Activated CD4-positive, alpha-beta memory T cell treated with anti-CD3 and anti-CD28 coated beads for 36 hours (primary cell): ENCODE data around the gene ZMAT2. TPM values are rescaled to one million over a fixed set of nuclear protein-coding genes. Genes with fewer than 3 reads are reported as not detected.
"Not testable (repeated sequence)": the region's sequence is repeated elsewhere in the genome, so short reads cannot be mapped to it uniquely, and the experiment has no call there.

Experiments used
- CTCF ChIA-PET: fragments of 350-600 bp; sonication (Branson Sonifier 250); formaldehyde crosslinking; loops from one replicate; lab custom pipeline; 2021; ENCODE audit warnings: antibody characterized with exemption, inconsistent platforms; lab: Charles Lee
- POLR2A ChIA-PET: fragments of 350-600 bp; sonication (Branson Sonifier 250); formaldehyde crosslinking; loops from one replicate; lab custom pipeline; 2021; ENCODE audit warnings: antibody characterized with exemption; lab: Charles Lee
- DNase-seq: peaks from one replicate; pipeline ENCODE4 v3.0.0-alpha.2; 2020
- H3K27ac Mint-ChIP-seq: one replicate; pipeline ENCODE4 v1.8.0; 2021; ENCODE audit warnings: mixed read lengths
- H3K27me3 Mint-ChIP-seq: one replicate; pipeline ENCODE4 v1.8.0; 2021; ENCODE audit warnings: mixed read lengths
- H3K36me3 Mint-ChIP-seq: one replicate; pipeline ENCODE4 v1.8.0; 2021; ENCODE audit warnings: mixed read lengths
- H3K4me1 Mint-ChIP-seq: one replicate; pipeline ENCODE4 v1.8.0; 2021; ENCODE audit warnings: low read depth, mixed read lengths
- H3K4me3 Mint-ChIP-seq: one replicate; pipeline ENCODE4 v1.8.0; 2021; ENCODE audit warnings: mild to moderate bottlenecking, mixed read lengths
- H3K9me3 Mint-ChIP-seq: one replicate; pipeline ENCODE4 v1.8.0; 2021; ENCODE audit warnings: mixed read lengths
- intact Hi-C: fragments of 100-400 bp; cut with micrococcal nuclease; formaldehyde crosslinking; loops from one replicate; pipeline ENCODE4 v1.15.1; 2023
- total RNA-seq, 2 experiments: library from RNA; stranded (reverse); gene quantifications; one replicate each; pipeline ENCODE4 v1.2.3, GENCODE V29; 2021

The ZMAT2 gene
- total RNA-seq, 2 experiments from 2014 or later = 51.4 to 53.4 TPM

DNA sequence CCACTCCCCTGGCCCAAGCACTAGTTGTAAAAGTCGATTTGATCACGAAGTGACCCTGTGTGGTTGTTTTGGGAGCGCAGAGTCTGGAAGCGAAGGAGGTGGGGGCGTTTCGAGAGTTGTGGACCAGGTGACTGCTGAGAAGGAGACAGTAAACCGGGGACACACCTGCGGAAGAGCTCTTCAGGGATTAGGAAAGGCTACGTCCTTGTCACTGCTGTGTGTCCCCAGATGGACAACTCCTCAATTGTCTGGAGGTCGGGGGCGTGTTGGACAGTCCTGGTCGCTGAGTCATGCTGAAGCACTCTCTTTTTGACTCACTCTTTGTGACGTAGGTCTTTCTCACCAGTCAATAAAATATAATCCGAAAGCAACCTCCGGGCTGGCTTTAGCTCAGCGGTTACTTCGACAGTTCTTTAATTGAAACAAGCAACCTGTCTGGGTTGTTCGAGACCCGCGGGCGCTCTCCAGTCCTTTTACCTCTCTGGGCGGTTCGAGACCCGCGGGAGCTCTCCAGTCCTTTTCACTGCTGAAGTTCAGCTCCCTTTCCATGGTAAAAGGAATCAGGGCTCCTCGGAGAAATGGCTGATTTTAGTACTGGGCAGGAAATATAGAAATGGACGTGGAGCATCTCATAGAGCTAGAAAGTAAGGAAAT, 10.8 kb downstream of the ZMAT2 start:
- ChIA-PET CTCF (interaction anchor here (0.6 to 2.1 kb wide), 16 partner anchors 7 to 364 kb away, joined by 3 to 10 read pairs (median 3); partner anchors contain the start of genes ANKHD1, HARS1, HARS2 and HBEGF), POLR2A (interaction anchor here (0.6 to 2.5 kb wide), 9 partner anchors 10 to 318 kb away, joined by 3 to 15 read pairs (median 5); partner anchors contain the start of genes ANKHD1, HARS1, HARS2 and IK)
- DNase-seq = peak; percentile 93
- intact Hi-C loops = loop anchor here (1.0 to 5.0 kb wide), 9 partner anchors 11 to 349 kb away; partner anchors contain the start of genes ANKHD1, APBB3, HARS1 and HARS2
- Mint-ChIP-seq H3K4me3 (peak overlapping the region; percentile 89), H3K27me3 (no peaks in the 10 kb centered on the region), H3K36me3 (peaks cover 6% of the 10 kb centered on the region), H3K9me3 (no peaks in the 10 kb centered on the region), H3K4me1 (peaks cover 12% of the 10 kb centered on the region), H3K27ac (peak overlapping the region; percentile 89)

DNA sequence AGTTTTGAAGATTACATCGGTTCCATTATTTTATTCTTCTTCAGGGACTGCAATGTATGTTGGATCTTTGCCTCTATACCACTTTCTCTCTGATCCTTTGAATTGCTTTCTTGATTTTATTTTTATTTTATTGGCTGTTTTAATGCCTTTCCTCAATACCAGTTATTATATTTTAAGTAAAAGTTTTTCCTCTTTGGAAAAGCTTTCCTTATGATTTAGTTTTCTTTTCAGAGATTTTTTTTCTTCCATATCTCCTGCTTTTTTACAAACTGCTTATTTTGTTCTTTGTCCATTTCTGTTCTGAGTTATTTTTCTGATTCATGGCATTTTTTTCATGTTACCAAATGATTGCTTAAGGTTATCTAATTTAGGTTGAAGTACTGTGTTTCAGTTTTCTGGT, 11.5 kb downstream of the ZMAT2 start:
- Mint-ChIP-seq H3K9me3 (no peaks in the 10 kb centered on the region), H3K27ac (peak overlapping the region; percentile 51)
- POLR2A ChIA-PET = interaction anchor here (1.5 to 2.5 kb wide), 3 partner anchors 11 to 48 kb away, joined by 5 to 15 read pairs (median 8); partner anchors contain the start of genes WDR55 and ZMAT2

DNA sequence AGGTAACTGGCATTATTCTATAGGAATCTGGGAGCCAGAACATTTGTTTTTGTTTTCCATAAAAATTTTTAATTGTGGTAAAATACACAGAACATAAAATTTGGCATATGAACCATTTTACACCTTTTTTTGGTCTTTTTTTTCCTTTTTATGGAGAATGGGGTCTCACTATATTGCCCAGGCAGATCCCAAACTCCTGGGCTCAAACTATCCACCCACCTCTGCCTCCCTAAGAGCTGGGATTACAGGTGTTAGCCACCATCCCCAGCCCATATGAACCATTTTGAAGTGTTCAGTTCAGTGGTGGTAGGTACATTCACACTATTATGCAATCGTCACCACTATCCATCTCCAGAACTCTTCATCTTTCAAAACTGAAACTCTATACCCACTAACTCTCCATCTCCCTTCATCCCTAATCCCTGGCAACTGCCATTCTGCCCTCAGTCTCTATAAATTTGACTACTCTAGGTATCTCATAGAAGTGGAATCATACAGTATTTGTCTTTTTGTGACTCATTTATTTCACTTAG, 13.4 kb downstream of the ZMAT2 start:
- Mint-ChIP-seq H3K36me3 (peaks cover 4% of the 10 kb centered on the region), H3K4me3 (no peak overlapping the region), H3K27me3 (no peaks in the 10 kb centered on the region), H3K9me3 (no peaks in the 10 kb centered on the region), H3K4me1 (peaks cover 14% of the 10 kb centered on the region), H3K27ac (no peak overlapping the region)
- ChIA-PET CTCF (no interaction called here), POLR2A (no interaction called here)
- DNase-seq = no peak
- intact Hi-C loops = loop anchor here (5.0 kb wide), 1 partner anchor 351 kb away; the partner anchor contains the start of gene SLC4A9

More for the DNA sequence above, 11.5 kb downstream of the ZMAT2 start:
- H3K4me1 Mint-ChIP-seq = peaks cover 12% of the 10 kb centered on the region
- intact Hi-C loops = loop anchor here (1.0 to 5.0 kb wide), 9 partner anchors 11 to 349 kb away; partner anchors contain the start of genes ANKHD1, APBB3, HARS1 and HARS2
- H3K36me3 Mint-ChIP-seq = peaks cover 4% of the 10 kb centered on the region
- H3K4me3 Mint-ChIP-seq = no peak overlapping the region
- CTCF ChIA-PET = interaction anchor here (0.7 to 2.1 kb wide), 10 partner anchors 8 to 365 kb away, joined by 3 to 10 read pairs (median 3); partner anchors contain the start of gene HBEGF
- no peaks in the 10 kb centered on the region for H3K27me3 Mint-ChIP-seq
- DNase-seq = no peak

DNA sequence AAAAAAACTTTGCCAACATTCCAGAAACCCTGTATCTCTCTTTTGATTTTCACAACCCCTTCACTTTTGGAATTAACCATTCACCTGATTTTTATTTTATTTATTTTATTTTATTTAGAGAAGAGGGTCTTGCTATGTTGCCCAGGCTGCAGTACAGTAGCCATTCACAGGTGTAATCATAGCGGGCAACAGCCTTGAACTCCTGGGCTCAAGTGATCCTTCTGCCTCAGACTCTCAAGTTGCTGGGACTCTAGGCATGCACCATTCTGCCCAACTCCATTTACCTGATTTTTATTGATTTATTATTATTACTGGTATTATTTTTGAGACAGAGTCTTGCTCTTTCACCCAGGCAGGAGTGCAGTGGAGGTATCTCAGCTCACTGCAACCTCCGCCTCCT, 16.0 kb downstream of the ZMAT2 start:
- CTCF ChIA-PET = interaction anchor here (1.5 kb wide), 1 partner anchor 344 kb away, joined by 3 read pairs; no protein-coding TSS in a partner anchor
- H3K4me1 Mint-ChIP-seq = peaks cover 13% of the 10 kb centered on the region
- H3K27me3 Mint-ChIP-seq, H3K27ac Mint-ChIP-seq, DNase-seq, H3K9me3 Mint-ChIP-seq, H3K36me3 Mint-ChIP-seq, H3K4me3 Mint-ChIP-seq, intact Hi-C loops, POLR2A ChIA-PET: not testable (repeated sequence)

DNA sequence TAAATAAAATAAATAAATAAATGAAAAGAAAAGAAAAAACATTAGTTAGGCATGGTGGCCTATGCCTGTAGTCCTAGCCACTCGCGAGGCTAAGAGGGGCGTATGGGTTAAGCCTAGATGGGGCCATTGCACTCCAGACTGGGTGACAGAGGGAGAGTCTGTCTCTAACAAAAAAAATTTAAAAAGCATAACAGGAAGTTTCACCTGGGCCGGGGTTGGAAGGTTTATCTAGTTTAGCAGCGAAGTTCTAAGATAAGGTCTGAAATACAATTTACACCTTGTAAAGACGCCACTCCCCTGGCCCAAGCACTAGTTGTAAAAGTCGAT, 18.0 kb downstream of the ZMAT2 start:
- H3K27ac Mint-ChIP-seq = no peak overlapping the region
- ChIA-PET CTCF (interaction anchor here (0.5 to 2.7 kb wide), 5 partner anchors 8 to 478 kb away, joined by 3 to 19 read pairs (median 7); no protein-coding TSS in a partner anchor), POLR2A (interaction anchor here (0.6 kb wide), 1 partner anchor 314 kb away, joined by 7 read pairs; no protein-coding TSS in a partner anchor)
- H3K4me1 Mint-ChIP-seq = peaks cover 4% of the 10 kb centered on the region
- intact Hi-C loops = loop anchor here (1.0 kb wide), 1 partner anchor 8 kb away; no protein-coding TSS in a partner anchor
- H3K9me3 Mint-ChIP-seq = no peaks in the 10 kb centered on the region
- no peak overlapping the region for H3K4me3 Mint-ChIP-seq
- H3K36me3 Mint-ChIP-seq = no peaks in the 10 kb centered on the region
- no peak for DNase-seq
- H3K27me3 Mint-ChIP-seq = peaks cover 10% of the 10 kb centered on the region

DNA sequence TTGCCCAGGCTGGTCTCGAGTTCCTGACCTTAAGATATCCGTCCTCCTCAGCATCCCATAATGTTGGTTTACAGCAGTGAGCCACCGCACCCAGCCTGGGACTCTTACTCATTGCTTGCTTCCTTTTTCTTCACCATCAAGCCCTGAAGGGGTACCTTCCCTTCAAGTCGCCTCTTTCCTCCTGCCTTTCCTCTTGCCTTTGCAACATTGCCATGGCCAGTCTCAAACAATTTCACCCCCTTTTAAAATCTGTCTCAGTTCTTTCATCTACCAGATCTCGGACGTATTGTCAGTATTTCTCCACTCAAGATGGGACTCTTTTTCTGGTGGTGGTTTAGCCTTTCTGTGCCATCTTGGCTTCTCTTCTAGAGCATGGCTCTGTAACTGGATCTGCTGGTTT, 20.5 kb downstream of the ZMAT2 start:
- not testable (repeated sequence) for H3K4me1 Mint-ChIP-seq, H3K9me3 Mint-ChIP-seq, H3K27ac Mint-ChIP-seq, H3K36me3 Mint-ChIP-seq, H3K4me3 Mint-ChIP-seq, DNase-seq
- POLR2A ChIA-PET = interaction anchor here (0.7 kb wide), 1 partner anchor 36 kb away, joined by 3 read pairs; no protein-coding TSS in a partner anchor
- H3K27me3 Mint-ChIP-seq = peaks cover 15% of the 10 kb centered on the region
- intact Hi-C loops = loop anchor here (1.0 to 5.0 kb wide), 2 partner anchors 347 to 478 kb away; no protein-coding TSS in a partner anchor
- CTCF ChIA-PET = interaction anchor here (0.7 to 2.7 kb wide), 16 partner anchors 10 to 644 kb away, joined by 3 to 19 read pairs (median 5); partner anchors contain the start of gene EIF4EBP3

DNA sequence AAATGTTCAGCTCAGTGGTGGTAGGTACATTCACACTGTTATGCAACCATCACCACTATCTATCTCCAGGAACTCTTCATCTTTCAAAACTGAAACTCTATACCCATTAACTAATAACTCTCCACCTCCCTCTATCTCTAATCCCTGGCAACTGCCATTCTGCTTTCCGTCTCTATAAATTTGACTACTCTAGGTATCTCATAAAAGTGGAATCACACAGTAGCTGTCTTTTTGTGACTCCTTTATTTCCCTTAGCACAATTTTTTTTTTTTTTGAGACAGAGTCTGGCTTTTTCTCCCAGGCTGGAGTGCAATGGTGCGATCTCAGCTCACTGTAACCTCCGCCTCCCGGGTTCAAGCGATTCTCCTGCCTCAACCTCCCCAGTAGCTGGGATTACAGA, 21.1 kb downstream of the ZMAT2 start:
- Mint-ChIP-seq H3K27me3 (peaks cover 19% of the 10 kb centered on the region), H3K4me1 (peaks cover 12% of the 10 kb centered on the region)
- not testable (repeated sequence) for H3K4me3 Mint-ChIP-seq, DNase-seq, H3K27ac Mint-ChIP-seq, H3K9me3 Mint-ChIP-seq, H3K36me3 Mint-ChIP-seq
- CTCF ChIA-PET = interaction anchor here (0.7 to 2.0 kb wide), 4 partner anchors 10 to 369 kb away, joined by 3 to 6 read pairs (median 4); partner anchors contain the start of genes IK and NDUFA2
- POLR2A ChIA-PET = interaction anchor here (0.7 kb wide), 1 partner anchor 37 kb away, joined by 3 read pairs; no protein-coding TSS in a partner anchor
- intact Hi-C loops = loop anchor here (5.0 kb wide), 1 partner anchor 479 kb away; no protein-coding TSS in a partner anchor

DNA sequence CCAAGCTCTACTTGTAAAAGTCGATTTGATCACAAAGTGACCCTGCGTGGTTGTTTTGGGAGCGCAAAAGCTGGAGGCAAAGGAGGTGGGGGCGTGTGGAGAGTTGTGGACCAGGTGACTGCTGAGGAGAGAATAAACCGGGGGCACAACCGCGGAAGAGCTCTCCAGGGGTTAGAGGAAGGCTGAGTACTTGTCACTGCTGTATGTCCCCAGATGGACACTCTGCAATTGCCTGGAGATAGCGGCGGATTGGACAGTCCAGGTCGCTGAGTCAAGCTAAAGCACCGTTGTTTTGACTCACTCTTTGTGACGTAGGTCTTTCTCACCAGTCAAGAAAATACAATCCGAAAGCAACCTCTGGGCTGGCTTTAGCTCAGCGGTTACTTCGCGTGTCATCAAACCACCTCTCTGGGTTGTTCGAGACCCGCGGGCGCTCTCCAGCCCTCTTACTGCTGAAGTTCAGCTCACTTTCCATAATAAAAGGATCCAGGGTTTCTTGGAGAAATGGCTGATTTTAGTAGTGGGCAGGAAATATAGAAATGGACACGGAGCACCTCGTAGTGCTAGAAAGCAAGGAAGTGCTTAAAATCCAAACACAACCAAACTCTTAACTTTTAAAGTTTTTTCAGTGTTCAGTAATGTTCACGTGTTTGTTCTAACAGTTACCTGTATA, 25.7 kb downstream of the ZMAT2 start:
- H3K9me3 Mint-ChIP-seq = no peaks in the 10 kb centered on the region
- H3K27me3 Mint-ChIP-seq = peaks cover 18% of the 10 kb centered on the region
- H3K36me3 Mint-ChIP-seq = peaks cover 2% of the 10 kb centered on the region
- CTCF ChIA-PET = interaction anchor here (0.9 to 2.1 kb wide), 6 partner anchors 15 to 481 kb away, joined by 3 to 9 read pairs (median 6); no protein-coding TSS in a partner anchor
- peak; percentile 90 for DNase-seq
- H3K27ac Mint-ChIP-seq = peak overlapping the region; percentile 79
- intact Hi-C loops = loop anchor here (1.0 kb wide), 2 partner anchors 8 to 15 kb away; no protein-coding TSS in a partner anchor
- POLR2A ChIA-PET = interaction anchor here (0.5 to 1.8 kb wide), 5 partner anchors 15 to 380 kb away, joined by 3 to 8 read pairs (median 4); partner anchors contain the start of genes HARS1 and HARS2
- peak overlapping the region; percentile 80 for H3K4me3 Mint-ChIP-seq
- peaks cover 8% of the 10 kb centered on the region for H3K4me1 Mint-ChIP-seq

DNA sequence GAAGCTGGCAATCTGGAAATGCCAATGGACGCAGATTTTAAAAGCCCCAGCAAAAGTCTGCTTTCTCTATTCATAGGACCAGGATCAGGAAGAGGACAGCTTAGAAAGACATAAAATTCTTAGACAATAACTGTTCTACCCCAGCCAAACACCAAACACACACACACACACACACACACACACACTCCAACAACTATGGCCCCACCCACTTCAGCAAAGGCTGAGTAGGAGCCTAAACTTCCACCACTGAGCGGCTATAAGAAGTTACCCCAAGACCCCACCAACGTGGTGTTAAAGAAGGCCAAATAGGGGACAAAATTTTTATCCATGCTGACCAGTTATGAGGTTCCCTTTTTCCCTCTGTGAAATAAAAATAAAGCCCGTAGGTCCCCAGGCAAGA, 32.9 kb downstream of the ZMAT2 start:
- POLR2A ChIA-PET = no interaction called here

DNA sequence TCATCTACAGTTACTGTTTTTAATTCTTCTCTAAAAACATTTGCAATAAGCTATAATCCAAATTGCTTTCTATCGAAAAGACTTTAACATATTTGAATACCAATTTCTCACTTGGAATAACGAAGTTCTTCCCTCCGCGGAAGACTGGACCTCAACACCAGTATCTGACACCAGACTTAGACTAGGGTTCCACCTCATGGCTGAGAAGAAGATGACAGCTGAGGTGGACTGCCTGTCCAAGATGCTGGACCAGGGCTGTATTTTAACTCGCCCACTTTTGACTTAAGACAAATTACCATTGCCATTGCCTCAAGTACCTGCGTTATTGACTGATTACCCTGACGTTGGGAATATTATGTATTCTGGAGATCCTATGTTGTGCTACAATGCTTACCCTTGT, 34.1 kb downstream of the ZMAT2 start:
- intact Hi-C loops = no loop called here
- no peak for DNase-seq
- Mint-ChIP-seq H3K27ac (no peak overlapping the region), H3K4me3 (no peak overlapping the region), H3K4me1 (no peaks in the 10 kb centered on the region), H3K36me3 (no peaks in the 10 kb centered on the region), H3K9me3 (peaks cover 5% of the 10 kb centered on the region), H3K27me3 (peaks cover 33% of the 10 kb centered on the region)
- CTCF ChIA-PET = no interaction called here
- POLR2A ChIA-PET = no interaction called here

More for the DNA sequence above, 32.9 kb downstream of the ZMAT2 start:
- intact Hi-C loops = no loop called here
- H3K9me3 Mint-ChIP-seq = peaks cover 5% of the 10 kb centered on the region
- H3K4me3 Mint-ChIP-seq = no peak overlapping the region
- no peak for DNase-seq
- no peaks in the 10 kb centered on the region for H3K36me3 Mint-ChIP-seq
- no peaks in the 10 kb centered on the region for H3K4me1 Mint-ChIP-seq
- no peak overlapping the region for H3K27ac Mint-ChIP-seq
- peaks cover 33% of the 10 kb centered on the region for H3K27me3 Mint-ChIP-seq
- CTCF ChIA-PET = interaction anchor here (0.6 kb wide), 1 partner anchor 823 kb away, joined by 4 read pairs; no protein-coding TSS in a partner anchor

DNA sequence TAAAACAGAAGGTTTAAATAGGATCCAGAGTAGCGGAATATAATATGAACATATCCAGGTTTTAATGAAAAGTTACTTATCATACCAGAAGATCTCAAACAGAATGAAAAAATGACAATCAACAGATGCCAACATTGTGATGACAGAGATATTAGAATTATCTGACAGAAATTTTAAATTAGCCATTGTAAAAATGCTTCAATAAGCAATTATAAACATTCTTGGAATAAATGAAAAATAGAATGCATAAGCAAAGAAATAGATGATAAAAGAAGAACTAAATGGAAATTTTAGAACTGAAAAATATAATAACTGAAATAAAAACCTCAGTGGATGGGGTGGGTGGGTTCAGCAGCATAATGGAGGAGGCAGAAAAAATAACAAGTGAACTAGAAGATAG, 37.2 kb downstream of the ZMAT2 start:
- Mint-ChIP-seq H3K9me3 (peaks cover 15% of the 10 kb centered on the region), H3K4me3 (no peak overlapping the region), H3K4me1 (no peaks in the 10 kb centered on the region), H3K27me3 (peaks cover 28% of the 10 kb centered on the region), H3K36me3 (no peaks in the 10 kb centered on the region), H3K27ac (no peak overlapping the region)
- no peak for DNase-seq
- ChIA-PET CTCF (no interaction called here), POLR2A (no interaction called here)
- intact Hi-C loops = no loop called here
